Right atrium auricular region (tissue), 2 donors: Measurements from ENCODE around the gene MYO15B. TPM values are rescaled to one million over a fixed set of nuclear protein-coding genes. Genes with fewer than 3 reads are reported as not detected.

Experiments used
- DNase-seq: peaks from one replicate; pipeline ENCODE4 v3.0.0-alpha.2; 2019; ENCODE audit warnings: low spot score
- H3K27ac ChIP-seq, 2 donors: fragments of 200-600 bp; sonication (generic); 1 replicate in 1 of 2; 2 replicates in 1 of 2; pipeline ENCODE4 v1.5.1; 2016 to 2019
- H3K27me3 ChIP-seq, 2 donors: fragments of 200-600 bp; sonication (generic); one replicate each; pipeline versions ENCODE4 v1.5.1 to v1.6.0; 2017 to 2019
- H3K36me3 ChIP-seq: fragments of 200-600 bp; sonication (generic); one replicate; pipeline ENCODE4 v1.5.1; 2016
- H3K4me1 ChIP-seq, 2 donors: fragments of 200-600 bp; sonication (generic); one replicate each; pipeline versions ENCODE4 v1.5.1 to v1.6.0; 2017 to 2019
- H3K4me3 ChIP-seq, 2 donors: fragments of 200-600 bp; sonication (generic); 1 replicate in 1 of 2; 2 replicates in 1 of 2; pipeline ENCODE4 v1.5.1; 2017 to 2019; ENCODE audit warnings: mild to moderate bottlenecking in 1 of 2, moderate library complexity in 1 of 2
- H3K9me3 ChIP-seq, 2 donors: fragments of 200-600 bp; sonication (generic); one replicate each; pipeline ENCODE4 v1.5.1; 2019
- CTCF ChIP-seq, 2 donors: fragments of 200-600 bp; sonication (generic); IDR thresholded peaks; one replicate each; pipeline ENCODE4 v1.5.1; 2019; ENCODE audit warnings: antibody characterized with exemption in 2 of 2
- total RNA-seq, 2 donors: library from RNA; depleted of rRNA; stranded (reverse); fragments of >200 nt; gene quantifications; one replicate each; pipeline ENCODE4 v1.1.0, GENCODE V29; 2016

Gene MYO15B
- total RNA-seq, 2 donors from 2014 or later: 29.3 to 34.3 TPM

DNA sequence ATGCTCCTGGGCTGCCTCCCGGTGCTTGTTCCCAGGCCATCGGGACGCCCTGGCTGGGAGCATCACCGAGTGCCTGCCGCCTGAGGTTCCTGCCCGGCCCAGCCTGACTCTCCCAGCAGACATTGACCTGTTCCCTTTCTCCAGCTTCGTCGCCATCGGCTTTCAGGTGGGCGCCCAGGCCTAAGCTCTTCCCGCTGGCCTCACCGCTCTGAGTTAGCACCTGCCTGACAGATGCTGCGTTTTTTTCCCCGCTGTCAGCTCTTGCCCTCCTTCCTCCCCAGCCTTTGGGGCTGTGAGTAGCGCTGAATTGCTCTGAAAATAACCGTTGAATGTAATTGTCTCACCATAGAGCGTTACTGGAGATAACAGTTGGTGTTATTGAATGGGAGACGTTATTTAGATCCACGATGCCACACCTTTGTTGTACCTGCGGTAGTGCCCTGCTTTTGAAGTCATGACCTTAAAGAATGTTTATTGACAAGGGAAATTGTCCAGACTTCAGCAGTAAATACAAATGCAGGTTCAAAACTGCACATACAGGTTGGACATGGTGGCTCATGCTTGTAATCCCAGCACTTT lies 24.3 kb downstream of the MYO15B start:
- Histone ChIP-seq H3K9me3 (no peaks in the 10 kb centered on the region), H3K27me3 (no peaks in the 10 kb centered on the region), H3K4me3 (no peak overlapping the region), H3K4me1 (no peaks in the 10 kb centered on the region), H3K36me3 (peaks cover 38% of the 10 kb centered on the region), H3K27ac (no peak overlapping the region)
- DNase-seq: no peak
- TF ChIP-seq CTCF (IDR thresholded peaks at IDR 0.05): no peak

DNA sequence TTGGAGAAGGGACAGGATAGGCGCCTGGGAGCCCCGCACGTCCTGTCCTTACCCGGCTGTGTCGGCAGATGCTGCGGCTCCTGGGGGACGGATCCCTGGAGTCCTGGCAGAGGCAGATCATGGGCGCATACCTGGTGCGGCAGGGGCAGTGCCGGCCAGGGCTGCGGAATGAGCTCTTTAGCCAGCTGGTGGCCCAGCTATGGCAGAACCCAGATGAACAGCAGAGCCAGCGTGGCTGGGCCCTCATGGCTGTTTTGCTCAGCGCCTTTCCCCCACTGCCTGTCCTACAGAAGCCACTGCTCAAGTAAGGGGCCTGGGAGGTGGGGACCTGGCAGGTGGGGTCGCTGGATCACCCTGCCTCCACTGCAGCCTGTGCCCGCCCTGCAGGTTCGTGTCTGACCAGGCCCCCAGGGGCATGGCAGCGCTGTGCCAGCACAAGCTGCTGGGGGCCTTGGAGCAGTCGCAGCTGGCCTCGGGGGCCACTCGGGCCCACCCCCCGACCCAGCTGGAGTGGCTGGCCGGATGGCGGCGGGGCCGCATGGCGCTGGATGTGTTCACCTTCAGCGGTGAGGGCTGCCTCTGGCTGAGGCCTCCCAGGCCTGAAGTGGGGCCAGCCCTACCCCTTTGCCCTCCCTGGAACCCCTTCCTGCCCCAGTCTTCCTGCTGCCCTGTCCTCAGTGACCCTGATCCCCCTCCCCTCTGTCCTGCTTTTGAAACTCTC lies 25.5 kb downstream of the MYO15B start:
- Histone ChIP-seq H3K36me3 (peaks cover 42% of the 10 kb centered on the region), H3K27me3 (no peaks in the 10 kb centered on the region)

GRCh38 chr17:75614006-75614405 lies 26.4 kb downstream of the MYO15B start:
- Histone ChIP-seq H3K4me1 (no peaks in the 10 kb centered on the region), H3K4me3 (no peak overlapping the region), H3K9me3 (no peaks in the 10 kb centered on the region), H3K27ac (no peak overlapping the region), H3K36me3 (peaks cover 49% of the 10 kb centered on the region), H3K27me3 (no peaks in the 10 kb centered on the region)
- DNase-seq: no peak
- no peak for TF ChIP-seq CTCF (IDR thresholded peaks at IDR 0.05)

More for the DNA sequence above, 25.5 kb downstream of the MYO15B start:
- no peaks in the 10 kb centered on the region for H3K4me1 ChIP-seq
- H3K9me3 ChIP-seq: no peaks in the 10 kb centered on the region
- H3K4me3 ChIP-seq: no peak overlapping the region
- no peak overlapping the region for H3K27ac ChIP-seq
- TF ChIP-seq CTCF (IDR thresholded peaks at IDR 0.05): no peak
- no peak for DNase-seq

DNA sequence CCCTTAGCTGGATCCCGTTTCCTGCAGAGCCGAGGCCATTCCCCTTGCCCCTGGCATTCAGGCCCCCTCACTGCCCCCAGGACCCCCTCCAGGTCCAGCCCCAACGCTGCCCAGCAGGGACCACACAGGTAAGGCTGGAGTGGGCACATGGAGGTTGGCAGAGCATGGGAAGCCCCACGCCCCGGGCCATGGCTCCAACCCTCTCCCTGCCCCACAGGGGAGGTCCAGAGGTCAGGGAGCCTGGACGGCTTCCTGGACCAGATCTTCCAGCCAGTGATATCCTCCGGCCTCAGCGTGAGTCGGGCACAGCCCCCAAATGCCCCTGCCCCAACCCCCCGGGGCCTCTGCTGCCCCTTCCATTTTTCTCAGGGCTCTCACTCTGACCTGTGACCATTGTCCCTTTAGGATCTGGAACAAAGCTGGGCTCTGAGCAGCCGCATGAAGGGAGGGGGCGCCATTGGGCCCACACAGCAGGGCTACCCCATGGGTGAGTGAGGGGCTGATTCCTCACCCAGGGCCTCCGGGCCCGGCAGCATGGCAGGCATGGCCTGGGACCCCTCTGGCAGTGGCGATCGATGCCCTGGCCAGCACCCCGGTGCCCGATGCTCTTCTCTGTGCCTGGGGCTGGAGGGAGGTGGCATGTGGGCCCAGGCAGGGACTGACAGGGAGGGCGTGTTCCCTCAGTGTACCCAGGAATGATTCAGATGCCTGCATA lies 27.1 kb downstream of the MYO15B start:
- no peaks in the 10 kb centered on the region for H3K27me3 ChIP-seq
- H3K4me3 ChIP-seq: no peak overlapping the region
- no peaks in the 10 kb centered on the region for H3K9me3 ChIP-seq
- no peak for DNase-seq
- H3K36me3 ChIP-seq: peaks cover 56% of the 10 kb centered on the region
- TF ChIP-seq CTCF (IDR thresholded peaks at IDR 0.05): no peak
- no peaks in the 10 kb centered on the region for H3K4me1 ChIP-seq
- H3K27ac ChIP-seq: no peak overlapping the region

DNA sequence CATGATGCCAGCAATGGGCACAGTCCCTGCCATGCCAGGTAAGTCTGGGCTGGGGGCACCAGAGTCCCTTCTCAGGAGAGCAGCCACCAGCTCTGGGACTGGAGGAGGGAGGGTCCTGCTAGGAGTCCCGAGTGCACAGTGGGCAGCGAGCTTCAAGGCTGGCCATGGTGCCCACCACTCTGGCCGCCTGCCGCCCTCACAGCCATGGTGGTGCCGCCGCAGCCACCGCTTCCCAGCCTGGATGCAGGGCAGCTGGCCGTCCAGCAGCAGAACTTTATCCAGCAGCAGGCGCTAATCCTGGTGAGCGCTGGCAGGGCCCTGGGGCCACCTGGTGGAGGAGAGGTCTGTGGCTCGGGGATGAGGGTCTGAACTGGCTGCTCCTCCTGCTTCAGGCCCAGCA lies 27.7 kb downstream of the MYO15B start:
- Histone ChIP-seq H3K27ac (no peak overlapping the region), H3K4me1 (no peaks in the 10 kb centered on the region), H3K27me3 (no peaks in the 10 kb centered on the region), H3K9me3 (no peaks in the 10 kb centered on the region), H3K36me3 (peaks cover 62% of the 10 kb centered on the region), H3K4me3 (no peak overlapping the region)
- TF ChIP-seq CTCF (IDR thresholded peaks at IDR 0.05): no peak
- no peak for DNase-seq
